ENCODE measurements around the gene CELSR1.

GRCh38 chr22:46416891-46417580 lies 120.4 kb downstream of the CELSR1 start:
- TF ChIP-seq CTCF (IDR thresholded peaks at IDR 0.05; ENCODE audit: low read depth, low read length, poor library complexity, severe bottlenecking): no peak
- TF ChIP-seq EZH2phosphoT487 (IDR thresholded peaks at IDR 0.05; ENCODE audit: borderline replicate concordance, low read length): no peak

Data from DOHH2 (cell line).